Suprapubic skin (tissue), 4 donors: ENCODE measurements around the gene PLA2G5.

Source experiments
- CTCF ChIP-seq, 2 donors: fragments of 200-600 bp in 1 of 2; fragments of 450-650 bp in 1 of 2; sonication (generic) in 1 of 2; IDR thresholded peaks; one replicate each; pipeline ENCODE4 v1.5.1; 2016 to 2019; ENCODE audit warnings: antibody characterized with exemption in 2 of 2, mild to moderate bottlenecking in 1 of 2, moderate library complexity in 1 of 2
- EP300 ChIP-seq: sonication (generic); formaldehyde crosslinking; IDR thresholded peaks from one replicate; pipeline ENCODE4 v1.6.1; 2017; ENCODE audit warnings: antibody characterized with exemption
- POLR2A ChIP-seq, 2 donors: fragments of 450-650 bp; IDR thresholded peaks; one replicate each; pipeline ENCODE4 v1.6.1; 2017; ENCODE audit warnings: antibody characterized with exemption in 2 of 2, mild to moderate bottlenecking in 2 of 2, moderate library complexity in 2 of 2
- POLR2AphosphoS5 ChIP-seq, 3 donors: sonication (generic); formaldehyde crosslinking; IDR thresholded peaks; one replicate each; pipeline ENCODE4 v1.6.1; 2017; ENCODE audit warnings: antibody characterized with exemption in 3 of 3

- TF ChIP-seq CTCF (IDR thresholded peaks at IDR 0.05) (no peak), POLR2AphosphoS5 (IDR thresholded peaks at IDR 0.05) (no peak), POLR2A (IDR thresholded peaks at IDR 0.05) (no peak), EP300 (no peak)
Observed at GRCh38 chr1:20047096-20047495, 22.9 kb upstream of the PLA2G5 start.
